Sigmoid colon (tissue), 4 donors: ENCODE measurements around the gene AQP12B.

Source experiments
- CTCF ChIP-seq, 4 experiments: fragments of 450-650 bp in 3 of 4; fragments of 200-600 bp in 1 of 4; IDR thresholded peaks; one replicate each; pipeline ENCODE4 v1.5.1; 2016 to 2019; ENCODE audit warnings: antibody characterized with exemption in 4 of 4, mild to moderate bottlenecking in 3 of 4, moderate library complexity in 2 of 4
- POLR2A ChIP-seq, 2 donors: fragments of 450-650 bp; IDR thresholded peaks; one replicate each; pipeline ENCODE4 v1.6.1; 2016; ENCODE audit warnings: antibody characterized with exemption in 2 of 2, mild to moderate bottlenecking in 2 of 2, moderate library complexity in 2 of 2
- POLR2AphosphoS5 ChIP-seq, 4 donors: sonication (generic); formaldehyde crosslinking; IDR thresholded peaks; one replicate each; pipeline ENCODE4 v1.6.1; 2017; ENCODE audit warnings: antibody characterized with exemption in 4 of 4

- no peak for TF ChIP-seq CTCF (IDR thresholded peaks at IDR 0.05)
- no peak for TF ChIP-seq POLR2A (IDR thresholded peaks at IDR 0.05)
- TF ChIP-seq POLR2AphosphoS5 (IDR thresholded peaks at IDR 0.05): no peak
These were observed 24.5 kb upstream of the AQP12B start for GRCh38 chr2:240707043-240707756.
